ENCODE data around the gene NDE1. TPM values are rescaled to one million over a fixed set of nuclear protein-coding genes. Genes with fewer than 3 reads are reported as not detected.

The NDE1 gene
- total and polyA plus RNA-seq, 9 of the 15 experiments (the other 6 are each of a cell fraction or from before 2014, with no cell fraction given), result 3.1 to 59.9 (median 30.0) TPM

GRCh38 chr16:15608398-15609285 lies 41.4 kb upstream of the NDE1 start:
- Histone ChIP-seq H3K27me3 (ENCODE audit: control insufficient read depth in 2 of 2, insufficient read depth in 2 of 2, low read length in 2 of 2) (no peaks in the 10 kb centered on the region), H3K4me2 (ENCODE audit: insufficient read depth, low read length) (no peak overlapping the region), H3K4me1 (replicated peaks in 1 of 2; ENCODE audit: control insufficient read depth in 2 of 2, insufficient read depth in 2 of 2, low read length in 2 of 2) (no peaks in the 10 kb centered on the region; a peak in 3 of 5 replicates), H3K9ac (ENCODE audit: insufficient read depth in 1 of 2, low read depth in 2 of 2, low read length in 2 of 2) (no peak overlapping the region), H3K4me3 (no peak overlapping the region), H3K9me3 (replicated peaks; ENCODE audit: control insufficient read depth, insufficient read depth, low read depth, low read length) (no peaks in the 10 kb centered on the region), H4K20me1 (replicated peaks; ENCODE audit: control insufficient read depth, insufficient read depth, low read length) (no peaks in the 10 kb centered on the region), H3K9me1 (ENCODE audit: control insufficient read depth, insufficient read depth, low read length) (peaks cover 7% of the 10 kb centered on the region), H2AFZ (ENCODE audit: low read depth, low read length) (no peak overlapping the region), H3K36me3 (ENCODE audit: control insufficient read depth, insufficient read depth, low read length) (peaks cover 62% of the 10 kb centered on the region), H3K27ac (ENCODE audit: extremely low read depth, low read depth, low read length) (no peak overlapping the region), H3K79me2 (ENCODE audit: control insufficient read depth, insufficient read depth, low read length) (no peaks in the 10 kb centered on the region)
- no TSS peak for BruUV-seq (replicated peaks)
- in situ Hi-C loops (cut with MboI), result no loop called here
- no peak for TF ChIP-seq CEBPG (CRISPR knock-in tag; IDR thresholded peaks at IDR 0.05)
- peak in 1 of 2 experiments; percentile 26; a peak in 1 of 4 replicates for TF ChIP-seq CEBPG (tag; conservative IDR thresholded peaks at IDR 0.05 in 1 of 2, IDR thresholded peaks at IDR 0.05 in 1 of 2)
- 0 out of 2 replicates have a peak, but pooled peaks have one; percentile 12 for TF ChIP-seq ZNF316 (IDR thresholded peaks at IDR 0.05)
- peak; percentile 55 for TF ChIP-seq CEBPB (tag; IDR thresholded peaks at IDR 0.05)
- TF ChIP-seq KDM5B (IDR thresholded peaks at IDR 0.05; ENCODE audit: insufficient replicate concordance, low read depth, low read length), result no peak
- CTCF ChIA-PET (ENCODE audit: low intra/inter-chr PET ratio), result no interaction called here
- intact Hi-C loops (cut with micrococcal nuclease), result no loop called here
- DNase-seq (ENCODE audit: extremely low read depth in 1 of 4, low spot score in 3 of 4) (no peak), FAIRE-seq (peak; percentile 46), ATAC-seq (no peak)
- 75% methylated on average over 16 of the region's 19 CpGs for WGBS (ENCODE audit: insufficient coverage, low coverage, missing lambda C conversion rate)
- POLR2A ChIA-PET, result interaction anchor here (1.1 kb wide), 1 partner anchor 18 kb away, joined by 3 read pairs; no protein-coding TSS in a partner anchor
